Fibroblast of skin of abdomen (primary cell): ENCODE results near the gene ATOH7. TPM values are rescaled to one million over a fixed set of nuclear protein-coding genes. Genes with fewer than 3 reads are reported as not detected.
"Not testable (repeated sequence)": the region's sequence is repeated elsewhere in the genome, so short reads cannot be mapped to it uniquely, and the experiment has no call there.

Source experiments
- DNase-seq: peaks from one replicate; pipeline ENCODE4 v3.0.0-alpha.2; 2013
- polyA plus RNA-seq, 2 experiments: library from polyadenylated mRNA; unstranded; fragments of 120-200 nt; gene quantifications; one replicate each; pipeline ENCODE4 v1.2.1, GENCODE V29; 2013; ENCODE audit not compliant: insufficient read length in 2 of 2

Gene ATOH7
- not detected for polyA plus RNA-seq (2013, experiment 1 of 2; ENCODE audit: insufficient read length)
- polyA plus RNA-seq (2013, experiment 2 of 2; ENCODE audit: insufficient read length): not detected

DNA sequence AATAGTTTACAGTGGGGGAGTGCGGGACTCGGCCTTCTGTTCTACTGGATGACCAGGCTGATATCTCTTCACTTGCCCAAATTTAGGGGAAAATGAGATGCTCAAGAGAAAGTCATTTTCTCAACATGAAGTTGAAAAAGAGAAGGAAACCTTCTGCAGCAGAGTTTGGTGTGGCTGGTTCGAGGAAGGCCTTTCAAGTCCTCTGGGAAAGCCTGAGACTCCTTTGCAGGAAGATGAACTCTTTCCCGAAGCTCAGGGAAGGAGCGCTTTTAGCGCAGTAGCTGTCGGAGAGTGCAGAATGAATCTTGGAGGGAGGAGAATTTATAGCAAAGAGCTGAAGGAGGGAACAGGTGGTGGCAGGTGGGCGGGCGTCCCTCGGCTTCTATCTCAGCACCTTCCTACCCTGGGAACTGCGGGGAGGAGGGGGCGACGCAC lies at the start of gene ATOH7:
Gene ATOH7 (minus strand): TSS at position 297 of the 435 bp plus-strand sequence. CDS start 436 bp downstream, outside the sequence.
- DNase-seq: no peak

DNA sequence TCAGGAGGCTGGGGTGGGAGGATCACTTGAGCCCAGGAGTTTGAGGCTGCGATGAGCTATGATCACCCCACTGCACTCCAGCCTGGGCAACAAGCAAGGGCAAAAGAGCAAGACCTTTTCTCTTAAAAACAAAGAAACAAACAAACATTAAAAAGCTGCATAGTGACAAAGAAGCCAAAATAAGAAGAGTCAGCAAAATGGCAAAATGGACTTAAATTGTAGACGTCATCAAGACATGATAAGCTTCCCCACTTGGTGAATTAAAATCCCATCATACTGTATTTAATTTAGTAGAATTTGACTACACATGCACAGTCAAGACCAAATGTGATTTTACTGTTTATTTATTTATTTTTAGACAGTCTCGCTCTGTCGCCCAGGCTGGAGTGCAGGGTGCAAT lies 48.8 kb upstream of the ATOH7 start:
- DNase-seq: no peak

DNA sequence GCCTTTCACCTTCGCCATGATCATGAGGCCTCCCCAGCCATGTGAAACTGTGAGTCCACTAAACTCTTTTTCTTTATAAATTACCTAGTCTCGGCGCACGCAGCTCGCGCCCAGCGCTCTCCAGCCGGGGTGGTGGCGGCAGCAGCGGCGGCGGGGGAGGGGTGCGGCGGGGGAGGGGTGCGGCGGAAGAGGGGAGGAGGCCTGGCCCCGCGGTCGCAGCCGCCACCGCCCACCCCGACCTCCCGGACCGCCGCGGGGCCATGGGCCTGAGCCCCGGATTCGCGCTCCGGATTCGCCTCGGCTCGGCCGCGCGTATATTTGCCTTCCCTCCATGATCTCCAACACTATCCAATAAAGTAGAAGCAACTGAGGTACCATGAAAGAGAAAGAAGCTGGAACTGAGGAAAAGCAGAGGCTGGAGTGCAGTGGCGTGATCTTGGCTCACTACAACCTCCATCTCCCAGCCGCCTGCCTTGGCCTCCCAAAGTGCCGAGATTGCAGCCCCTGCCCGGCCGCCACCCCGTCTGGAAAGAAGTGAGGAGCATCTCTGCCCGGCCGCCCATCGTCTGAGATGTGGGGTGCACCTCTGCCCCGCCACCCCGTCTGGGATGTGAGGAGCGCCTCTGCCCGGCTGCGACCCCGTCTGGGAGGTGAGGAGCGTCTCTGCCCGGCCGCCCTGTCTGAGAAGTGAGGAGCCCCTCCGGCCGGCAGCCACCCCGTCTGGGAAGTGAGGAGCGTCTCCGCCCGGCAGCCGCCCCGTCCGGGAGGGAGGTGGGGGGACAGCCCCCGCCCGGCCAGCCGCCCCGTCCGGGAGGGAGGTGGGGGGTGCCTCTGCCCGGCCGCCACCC lies 47.2 kb upstream of the ATOH7 start:
- not testable (repeated sequence) for DNase-seq

DNA sequence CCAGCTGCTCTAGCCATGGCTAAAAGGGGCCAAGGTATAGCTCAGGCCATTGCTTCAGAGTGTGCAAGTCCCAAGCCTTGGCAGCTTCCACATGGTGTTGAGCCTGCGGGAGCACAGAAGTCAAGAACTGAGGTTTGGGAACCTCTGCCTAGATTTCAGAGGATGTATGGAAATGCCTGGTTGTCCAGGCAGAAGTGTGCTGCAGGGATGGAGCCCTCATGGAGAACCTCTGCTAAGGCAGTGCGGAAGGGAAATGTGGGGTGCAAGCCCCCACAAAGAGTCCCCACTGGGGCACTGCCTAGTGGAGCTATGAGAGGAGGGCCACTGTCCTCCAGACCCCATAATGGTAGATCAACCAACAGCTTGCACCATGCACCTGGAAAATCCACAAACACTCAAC lies 45.9 kb upstream of the ATOH7 start:
- DNase-seq: not testable (repeated sequence)

DNA sequence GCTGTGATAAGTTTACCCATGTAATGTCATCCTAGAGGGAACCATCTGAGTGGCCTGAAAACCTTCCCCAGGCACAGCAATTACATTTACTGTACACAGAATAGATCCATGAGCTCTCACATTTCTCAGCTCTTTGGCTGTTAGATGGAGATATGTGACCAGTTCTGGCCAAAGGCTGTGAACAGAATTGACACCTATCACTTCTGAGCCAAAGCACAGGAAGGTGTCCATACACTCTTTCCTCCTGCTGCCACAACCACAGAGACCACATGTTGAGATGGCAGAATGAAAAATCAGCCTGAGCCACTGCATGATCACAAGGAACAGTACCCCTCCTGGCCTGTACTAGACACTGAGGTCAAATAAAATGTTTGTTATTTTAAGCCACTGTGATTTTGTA lies 44.3 kb upstream of the ATOH7 start:
- DNase-seq: no peak

DNA sequence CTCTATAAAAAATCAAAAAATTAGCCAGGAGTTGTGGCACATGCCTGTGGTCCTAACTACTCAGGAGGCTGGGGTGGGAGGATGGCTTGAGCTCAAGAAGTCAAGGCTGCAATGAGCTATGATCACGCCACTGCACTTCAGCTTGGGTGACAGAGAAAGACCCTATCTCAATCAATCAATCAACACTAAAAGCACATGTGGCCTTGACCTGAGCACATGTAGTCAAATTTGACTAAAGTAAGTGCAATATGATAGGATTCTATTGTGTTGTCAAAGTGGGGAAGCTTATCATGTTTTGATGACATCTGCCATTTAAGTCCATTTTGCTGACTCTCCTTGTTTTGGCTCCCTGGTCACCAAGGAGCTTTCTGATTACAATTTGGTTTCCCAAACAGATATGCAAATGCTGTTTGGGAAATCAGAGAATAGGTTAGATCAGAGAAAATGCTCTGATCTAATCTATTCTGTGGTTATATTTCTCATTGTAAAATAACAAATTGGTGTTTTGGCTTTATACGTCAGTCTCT lies 43.8 kb upstream of the ATOH7 start:
- no peak for DNase-seq

DNA sequence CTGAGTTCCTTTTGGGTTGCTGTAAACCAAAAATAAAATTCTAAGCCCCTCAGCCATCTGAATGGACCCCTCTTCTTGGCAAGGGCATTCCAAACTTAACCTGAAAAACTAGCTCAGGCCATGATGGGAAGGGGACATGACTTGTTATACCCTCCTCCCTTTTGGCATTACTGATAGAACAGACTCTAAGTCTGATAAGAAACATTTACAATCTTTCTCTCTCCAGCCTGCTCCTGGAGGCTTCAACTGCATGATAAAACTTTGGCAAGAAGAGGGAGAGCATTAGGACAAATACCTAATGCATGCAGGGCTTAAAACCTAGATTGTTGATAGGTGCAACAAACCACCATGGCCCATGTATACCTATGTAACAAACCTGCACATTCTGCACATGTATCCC lies 40.9 kb upstream of the ATOH7 start:
- DNase-seq: no peak

DNA sequence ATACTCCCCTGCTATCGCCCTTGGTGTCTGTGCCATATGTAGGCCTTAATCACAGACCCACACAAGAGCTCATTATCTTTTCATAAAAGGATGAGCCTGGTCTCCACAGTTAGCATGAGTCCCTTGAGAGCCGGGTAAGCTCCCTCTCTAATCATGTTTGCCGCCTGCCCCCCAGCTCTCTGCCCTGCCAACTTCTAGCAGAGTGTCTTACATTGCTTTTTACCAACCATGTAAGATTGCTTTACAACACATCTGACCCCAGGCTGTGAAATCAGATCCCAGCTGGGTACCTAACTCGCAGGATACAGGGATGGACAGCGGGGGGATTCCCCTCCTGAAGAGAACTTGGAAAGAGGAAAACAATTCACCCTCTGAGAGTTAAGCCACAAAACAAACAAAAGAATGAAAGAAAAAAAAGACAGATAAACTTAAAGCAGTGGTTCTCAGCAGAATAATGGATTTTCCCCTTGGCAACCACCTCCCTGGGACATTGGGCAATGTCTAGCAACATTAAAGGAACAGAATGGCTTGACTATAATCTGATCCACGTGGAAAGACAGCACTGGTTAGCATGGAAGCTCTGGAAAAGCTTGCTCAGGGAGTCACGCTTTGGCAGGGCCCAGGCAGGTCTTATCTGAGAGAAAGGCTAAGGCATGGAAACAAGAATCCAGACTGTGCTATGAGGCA lies 39.4 kb upstream of the ATOH7 start:
- DNase-seq: no peak

DNA sequence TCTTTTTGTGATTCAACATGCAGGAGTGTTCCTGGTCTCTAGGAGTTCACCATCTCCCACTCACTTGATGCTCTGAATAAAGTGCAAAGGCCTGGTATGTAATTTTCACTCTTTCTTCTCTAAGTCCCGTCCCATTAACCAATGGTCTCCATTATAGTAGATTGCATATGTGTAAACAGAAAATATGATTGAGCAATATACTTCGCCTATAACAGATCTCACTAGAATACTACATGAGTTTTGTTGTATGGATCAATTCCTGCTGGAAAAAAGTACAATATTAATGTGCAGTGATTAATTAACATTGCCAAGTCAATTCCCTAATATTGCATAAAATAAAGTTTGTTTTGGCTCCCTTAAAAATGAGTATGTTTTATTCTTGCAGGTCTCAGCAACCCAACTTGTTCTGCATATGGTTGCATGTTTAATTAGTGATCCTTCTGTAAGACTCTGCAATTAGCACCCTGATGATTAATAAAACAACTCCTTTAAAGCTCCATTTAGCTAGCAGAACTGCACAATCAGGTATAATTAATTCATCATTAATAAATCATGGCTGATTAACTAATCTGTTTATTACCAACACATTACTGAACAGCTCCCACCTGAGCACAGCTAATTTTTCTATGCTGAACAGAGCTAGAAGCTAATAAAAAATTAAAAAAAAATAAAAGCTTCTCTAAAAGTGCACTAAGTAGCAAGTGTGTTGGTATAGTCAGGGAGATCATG lies 37.8 kb upstream of the ATOH7 start:
- DNase-seq: no peak

DNA sequence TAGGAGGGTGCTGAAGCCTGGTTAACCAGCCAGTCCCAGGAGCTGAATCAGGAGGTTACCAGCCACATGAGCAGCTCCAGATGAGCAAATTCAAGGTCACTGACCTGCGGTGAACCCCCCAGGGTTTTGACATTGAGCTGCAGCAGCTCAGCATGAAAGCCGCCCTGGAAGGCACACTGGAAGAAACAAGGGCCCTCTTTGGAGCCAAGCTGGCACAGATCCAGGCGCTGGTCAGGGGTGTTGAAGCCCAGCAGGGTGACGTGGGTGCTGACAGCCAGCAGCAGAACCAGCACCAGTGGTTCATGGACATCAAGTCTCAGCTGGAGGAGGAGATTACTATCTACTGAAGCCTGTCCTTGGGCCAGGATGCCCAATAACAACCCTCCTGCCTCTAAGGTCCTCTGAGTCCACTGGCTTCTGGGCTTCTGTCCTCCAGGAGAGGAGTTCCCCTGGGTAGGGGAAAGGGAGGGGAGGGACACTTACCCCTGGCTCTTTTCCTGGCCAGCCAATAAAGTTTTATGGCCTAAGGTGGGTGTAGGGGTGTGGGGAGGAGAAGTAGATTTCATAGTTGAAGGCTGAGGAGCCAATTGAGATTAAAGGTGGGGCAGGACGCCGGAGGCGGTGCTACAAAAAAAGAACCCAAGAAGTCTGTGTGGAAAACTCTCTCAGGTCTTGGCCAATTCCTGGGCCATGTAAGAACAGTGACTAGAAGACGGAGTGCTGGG lies 29.4 kb upstream of the ATOH7 start:
- no peak for DNase-seq

DNA sequence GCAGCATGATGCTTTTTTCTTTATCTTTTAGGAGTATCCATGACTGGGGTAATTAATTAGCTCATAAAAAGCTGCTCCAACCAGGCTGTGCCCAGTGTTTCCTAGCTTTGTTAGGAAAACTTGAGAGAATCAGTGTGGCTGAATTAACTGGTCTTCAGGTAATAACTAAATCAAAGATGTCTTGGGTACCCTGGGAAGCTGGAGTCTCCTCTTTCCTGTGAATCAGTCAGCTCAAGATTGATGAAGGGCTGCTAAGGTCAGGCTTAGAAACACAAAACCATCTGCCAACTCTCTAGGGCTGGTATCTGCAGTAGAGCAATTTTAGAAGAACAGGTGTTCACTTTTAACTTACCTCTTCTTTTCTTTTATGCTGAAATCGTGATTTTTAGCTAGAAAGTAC lies 21.4 kb upstream of the ATOH7 start:
- no peak for DNase-seq

DNA sequence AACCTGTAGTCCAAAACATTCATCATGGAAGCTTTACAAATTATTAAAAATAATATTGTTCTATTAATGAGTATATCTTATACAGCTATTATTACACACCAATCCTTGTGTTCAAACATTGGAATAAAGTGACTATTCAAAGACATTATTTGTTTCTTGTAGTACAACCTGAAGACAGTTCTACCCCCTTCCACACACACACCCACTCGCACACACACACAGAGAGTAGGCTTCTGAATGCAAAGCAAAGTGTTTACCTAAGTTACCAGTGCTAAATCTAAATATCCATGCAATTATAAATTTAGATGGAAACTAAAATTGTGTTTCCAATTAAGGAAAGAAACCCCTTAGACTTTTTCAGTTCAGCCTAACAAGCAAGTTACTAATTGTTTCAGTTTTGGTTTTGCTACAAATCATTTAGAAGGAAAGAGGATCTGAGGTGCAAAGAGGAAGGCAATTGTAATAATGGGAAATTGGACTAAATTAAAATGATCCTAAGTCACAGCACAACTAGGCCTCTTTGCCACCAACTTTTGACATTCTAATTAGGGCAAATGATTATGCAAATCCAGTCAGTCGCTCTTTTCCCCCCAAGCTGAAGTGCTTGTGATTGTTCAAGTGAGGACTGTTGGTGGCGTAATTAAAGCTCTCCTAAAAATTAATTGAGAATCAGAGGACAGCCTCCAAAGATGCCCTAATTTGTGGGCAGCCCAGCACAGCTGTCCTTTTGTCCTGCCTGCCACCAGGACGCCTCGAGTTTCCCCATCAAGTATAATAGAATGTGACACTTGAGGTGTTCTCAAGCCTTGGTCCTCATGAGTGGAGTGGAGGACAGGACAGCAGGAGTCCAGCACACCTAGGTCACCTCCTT lies 19.9 kb upstream of the ATOH7 start:
- DNase-seq: no peak

DNA sequence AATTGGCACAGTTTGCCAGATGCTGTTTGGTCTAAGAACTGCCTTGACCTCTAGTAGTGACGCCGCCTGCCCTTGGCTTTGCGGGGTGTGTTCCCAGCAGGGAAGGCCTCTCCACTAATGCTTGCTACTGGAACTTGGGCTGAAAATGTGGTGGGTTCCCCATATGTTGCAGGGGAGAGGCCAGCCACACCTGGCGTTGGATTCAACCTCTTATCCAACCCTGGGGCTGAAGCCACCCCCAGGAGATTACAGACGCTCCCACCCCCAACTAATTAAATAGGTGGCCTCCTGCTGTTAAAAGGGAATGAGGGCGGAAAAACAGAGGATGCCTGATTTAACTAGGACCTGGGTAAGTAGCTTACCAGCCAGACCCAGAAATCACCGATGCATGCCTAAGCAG lies 19.2 kb upstream of the ATOH7 start:
- no peak for DNase-seq

DNA sequence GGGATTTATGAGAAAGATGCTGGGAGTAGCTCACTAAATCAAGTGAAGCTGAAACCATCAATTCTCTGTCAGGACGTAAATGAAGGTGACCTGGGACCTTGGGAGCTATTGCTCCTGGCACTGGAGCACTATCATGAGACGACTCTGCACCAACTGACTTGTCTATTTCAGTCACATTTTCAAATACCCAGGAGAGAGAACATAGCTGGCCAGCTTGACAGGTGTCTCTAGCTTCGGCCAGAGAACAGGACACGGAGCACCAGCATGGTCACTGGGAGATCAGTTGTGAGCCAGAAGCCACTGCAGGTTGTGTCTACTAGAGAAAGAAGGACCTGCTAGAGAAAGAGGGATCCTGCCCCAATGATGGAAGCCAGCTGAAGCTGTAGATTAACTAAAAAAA lies 17.4 kb upstream of the ATOH7 start:
- no peak for DNase-seq

DNA sequence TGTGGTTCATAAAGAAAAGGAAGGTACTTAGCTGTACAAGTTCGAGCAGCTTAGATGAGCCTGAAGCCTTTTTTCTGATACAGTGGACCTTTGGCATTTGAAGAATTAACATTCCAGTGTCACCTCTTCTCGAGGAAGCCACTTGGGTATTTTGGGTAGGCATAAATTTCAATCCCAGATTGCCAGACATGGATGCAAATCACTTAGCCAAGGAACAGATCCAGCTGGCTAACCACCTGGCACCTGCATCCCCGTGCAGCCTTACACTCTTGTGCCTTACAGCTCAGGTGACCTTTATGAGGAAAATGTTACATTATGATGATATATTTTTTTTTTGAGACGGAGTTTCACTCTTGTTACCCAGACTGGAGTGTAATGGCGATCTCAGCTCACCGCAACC lies 16.0 kb upstream of the ATOH7 start:
- DNase-seq: no peak

DNA sequence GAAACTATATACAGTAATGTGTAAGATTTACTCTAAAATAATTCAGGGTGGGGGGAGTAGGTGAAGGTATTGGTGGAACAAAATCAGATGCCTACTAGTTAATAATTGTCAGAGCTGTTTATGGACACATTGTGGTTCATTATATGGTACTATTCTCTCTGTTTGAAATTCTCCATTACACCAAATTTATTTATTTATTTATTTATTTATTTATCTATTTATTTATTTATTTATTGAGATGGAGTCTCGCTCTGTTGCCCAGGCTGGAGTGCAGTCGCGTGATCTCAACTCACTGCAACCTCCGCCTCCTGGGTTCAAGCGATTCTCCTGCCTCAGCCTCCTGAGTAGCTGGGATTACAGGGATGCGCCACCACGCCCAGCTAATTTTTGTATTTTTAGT lies 14.5 kb upstream of the ATOH7 start:
- DNase-seq: not testable (repeated sequence)

DNA sequence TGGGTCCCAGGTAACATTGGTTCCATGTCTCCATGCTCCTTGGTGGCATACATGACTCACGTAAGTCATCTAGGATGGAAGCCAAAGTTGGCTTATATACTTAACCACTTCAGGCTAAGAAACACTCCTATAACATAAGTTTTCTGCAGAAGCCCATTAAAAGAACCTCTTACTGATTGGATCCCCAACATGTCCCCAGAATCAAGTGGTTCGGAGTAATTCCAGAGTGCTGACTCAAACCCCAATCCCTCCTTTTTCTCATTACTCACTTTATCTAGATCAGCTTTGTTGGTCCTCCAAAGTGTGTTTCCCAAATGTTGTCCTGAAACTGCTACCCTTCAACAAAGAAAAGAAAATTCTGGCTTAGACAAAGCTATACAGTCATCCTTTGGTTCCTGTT lies 10.1 kb upstream of the ATOH7 start:
- DNase-seq: peak; percentile 34

DNA sequence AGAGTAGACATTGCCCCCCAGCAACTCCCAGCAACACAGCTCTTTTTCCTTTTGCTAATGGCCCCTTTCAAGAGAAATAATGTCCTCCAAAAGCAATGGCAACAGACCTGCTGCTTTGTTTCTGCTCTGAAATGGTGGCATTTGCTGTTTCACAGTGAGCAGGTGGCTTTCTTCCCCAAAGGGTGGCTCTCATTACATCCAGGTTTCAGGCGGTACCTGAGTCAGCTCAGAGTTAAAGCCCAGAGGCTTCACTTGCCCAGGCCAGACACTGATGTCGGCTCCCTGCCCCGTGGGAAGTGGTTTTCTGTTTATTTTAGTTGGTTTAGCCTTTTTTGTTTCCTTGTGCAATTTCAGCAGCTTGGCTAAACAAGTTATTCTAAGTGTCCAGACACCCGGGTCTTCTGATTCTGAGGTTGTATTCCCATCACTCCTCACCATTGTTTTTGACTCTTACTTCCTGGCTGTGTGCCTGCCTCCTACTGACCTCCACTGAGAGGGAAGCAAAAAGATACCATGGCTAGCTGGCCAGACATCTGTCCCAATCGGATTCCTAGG lies 7.8 kb upstream of the ATOH7 start:
- no peak for DNase-seq

DNA sequence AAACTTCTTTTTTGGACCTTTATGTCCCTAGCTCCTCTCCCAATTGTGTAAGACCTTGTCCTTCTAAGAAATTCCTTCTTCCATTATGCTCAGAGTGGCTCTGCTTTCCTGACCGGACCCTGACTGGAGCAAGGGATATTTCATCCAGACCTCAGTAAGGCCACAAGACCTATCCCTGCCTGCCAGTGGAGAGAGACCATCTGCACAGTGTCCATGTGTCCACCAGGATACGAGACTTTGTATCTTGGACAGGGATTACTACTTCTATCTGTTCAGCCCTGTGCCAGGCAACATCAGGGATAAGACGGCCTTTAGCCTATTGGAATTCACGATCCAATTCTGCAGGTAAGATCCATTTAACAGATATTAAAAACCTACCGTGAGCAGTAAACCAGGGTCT lies 7.2 kb upstream of the ATOH7 start:
- no peak for DNase-seq

DNA sequence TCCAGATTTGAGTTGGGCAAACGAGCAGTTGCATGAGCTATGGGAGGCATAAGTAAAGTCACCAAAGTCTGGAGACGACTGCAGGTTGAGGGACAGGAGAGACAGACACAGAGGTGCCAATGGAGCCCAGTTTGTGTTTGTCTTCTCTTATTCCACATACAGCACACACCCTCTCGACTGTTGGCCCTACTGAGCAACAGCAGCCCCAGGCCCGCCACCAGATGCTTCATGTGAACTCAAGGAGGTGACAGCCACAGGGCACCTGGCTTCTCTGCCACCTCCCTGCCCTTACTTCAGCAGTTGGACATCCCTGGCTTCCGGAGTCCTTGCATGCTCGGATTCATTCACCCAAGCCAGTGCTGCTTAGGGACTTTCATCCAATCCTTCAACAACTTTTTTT lies 6.5 kb upstream of the ATOH7 start:
- no peak for DNase-seq

DNA sequence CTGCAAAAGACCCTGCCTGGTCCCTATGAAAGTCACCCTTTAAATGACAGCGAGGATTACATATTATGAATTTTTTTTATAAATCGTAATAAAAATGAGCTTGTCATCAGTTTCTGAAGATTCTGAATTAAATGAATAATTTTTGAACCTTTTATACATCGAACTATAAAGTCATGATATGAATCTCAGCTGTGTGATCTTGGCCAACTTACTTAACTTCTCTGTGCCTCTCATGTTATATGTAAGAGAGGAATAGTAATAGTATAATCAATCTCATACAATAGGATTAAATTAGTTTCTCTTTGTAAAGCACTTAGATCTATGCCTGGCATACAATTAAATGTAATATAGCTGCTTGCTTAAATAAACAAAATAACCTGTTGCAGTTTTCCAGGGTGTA lies 5.3 kb upstream of the ATOH7 start:
- DNase-seq: no peak
